Smooth muscle cell (in vitro differentiated cells): ENCODE data around the gene TFAP2D. TPM values are rescaled to one million over a fixed set of nuclear protein-coding genes. Genes with fewer than 3 reads are reported as not detected.

Experiments used
- DNase-seq: peaks from one replicate; lab custom pipeline; 2025; ENCODE audit not compliant: unreplicated experiment; lab: John Stamatoyannopoulos, UW
- H2AFZ ChIP-seq: fragments of 200-600 bp; sonication (generic); 2 replicates; pipeline ENCODE4 v1.6.0; 2016; ENCODE audit warnings: antibody characterized with exemption, low read depth, mild to moderate bottlenecking
- H3F3A ChIP-seq: fragments of 200-600 bp; sonication (generic); 2 replicates; pipeline ENCODE4 v1.6.0; 2017; ENCODE audit warnings: antibody characterized with exemption, low read depth
- H3K27ac ChIP-seq: fragments of 200-600 bp; sonication (generic); 2 replicates; pipeline ENCODE4 v1.5.1; 2016; ENCODE audit warnings: low read depth, mild to moderate bottlenecking
- H3K27me3 ChIP-seq: fragments of 200-600 bp; sonication (generic); 2 replicates; pipeline ENCODE4 v1.6.1; 2016; ENCODE audit warnings: low read depth, mild to moderate bottlenecking
- H3K36me3 ChIP-seq: fragments of 200-600 bp; sonication (generic); 2 replicates; pipeline ENCODE4 v1.5.1; 2016; ENCODE audit warnings: low read depth
- H3K4me1 ChIP-seq: fragments of 200-600 bp; sonication (generic); 2 replicates; pipeline ENCODE4 v1.5.1; 2016; ENCODE audit warnings: low read depth
- H3K4me2 ChIP-seq: fragments of 200-600 bp; sonication (generic); 2 replicates; pipeline ENCODE4 v1.6.0; 2016; ENCODE audit warnings: mild to moderate bottlenecking
- H3K4me3 ChIP-seq: fragments of 200-600 bp; sonication (generic); 2 replicates; pipeline ENCODE4 v1.5.1; 2016; ENCODE audit warnings: mild to moderate bottlenecking
- H3K79me2 ChIP-seq: fragments of 200-600 bp; sonication (generic); 2 replicates; pipeline ENCODE4 v1.6.0; 2016; ENCODE audit warnings: low read depth, mild to moderate bottlenecking
- H3K9ac ChIP-seq: fragments of 200-600 bp; sonication (generic); 2 replicates; pipeline ENCODE4 v1.6.0; 2016; ENCODE audit warnings: low read depth
- H3K9me3 ChIP-seq: fragments of 200-600 bp; sonication (generic); replicated peaks from 2 replicates; pipeline ENCODE4 v1.5.1; 2016; ENCODE audit warnings: low read depth
- H4K20me1 ChIP-seq: fragments of 200-600 bp; sonication (generic); 2 replicates; pipeline ENCODE4 v1.6.0; 2016; ENCODE audit warnings: low read depth
- CTCF ChIP-seq: fragments of 200-600 bp; sonication (generic); IDR thresholded peaks from 2 replicates; pipeline ENCODE4 v1.5.1; 2017; ENCODE audit warnings: borderline replicate concordance, mild to moderate bottlenecking, antibody characterized with exemption; ENCODE audit not compliant: insufficient read depth, poor library complexity, severe bottlenecking
- WGBS: methylation state at CpG from one replicate; pipeline ENCODE4 v1.1.7; 2016; ENCODE audit warnings: low lambda C conversion rate; 5-methylcytosine and 5-hydroxymethylcytosine counted together
- polyA plus RNA-seq: library from polyadenylated mRNA; unstranded; fragments of >200 nt; fragmentation: Nextera tagmentation; extraction: Ambion mirVana; gene quantifications from 2 replicates; pipeline ENCODE4 v1.2.1, GENCODE V29; 2016
- total RNA-seq: library from RNA; depleted of rRNA; stranded (reverse); fragments of >200 nt; gene quantifications from 2 replicates; pipeline ENCODE4 v1.2.3, GENCODE V29; 2014

Gene TFAP2D
- total and polyA plus RNA-seq, 2 experiments from 2014 or later, result not detected

- no peaks in the 10 kb centered on the region for H3K9me3 ChIP-seq
- no peak overlapping the region for H3K4me2 ChIP-seq
- peaks cover 5% of the 10 kb centered on the region for H3K4me1 ChIP-seq
- no peaks in the 10 kb centered on the region for H3K36me3 ChIP-seq
- 4% methylated on average over 27 of the region's 27 CpGs for WGBS
- H3K79me2 ChIP-seq, result no peaks in the 10 kb centered on the region
- H3K27me3 ChIP-seq, result peaks cover 98% of the 10 kb centered on the region
- H2AFZ ChIP-seq, result no peak overlapping the region
- TF ChIP-seq CTCF, result no peak
- no peaks in the 10 kb centered on the region for H4K20me1 ChIP-seq
- no peak overlapping the region for H3K9ac ChIP-seq
- DNase-seq, result no peak
- no peak overlapping the region for H3K4me3 ChIP-seq
- no peak overlapping the region for H3K27ac ChIP-seq
- no peaks in the 10 kb centered on the region for H3F3A ChIP-seq
Observed at GRCh38 chr6:50707652-50708300, 5.5 kb upstream of the TFAP2D start.

- TF ChIP-seq CTCF, result no peak
- no peak overlapping the region for H3K27ac ChIP-seq
- no peaks in the 10 kb centered on the region for H3F3A ChIP-seq
- no peak overlapping the region for H3K9ac ChIP-seq
- H3K27me3 ChIP-seq, result peaks cover 99% of the 10 kb centered on the region
- 22% methylated on average over 22 of the region's 22 CpGs for WGBS
- peaks cover 5% of the 10 kb centered on the region for H3K4me1 ChIP-seq
- no peak overlapping the region for H3K4me2 ChIP-seq
- no peaks in the 10 kb centered on the region for H3K9me3 ChIP-seq
- H3K4me3 ChIP-seq, result no peak overlapping the region
- H2AFZ ChIP-seq, result no peak overlapping the region
- no peak for DNase-seq
- no peaks in the 10 kb centered on the region for H4K20me1 ChIP-seq
- no peaks in the 10 kb centered on the region for H3K79me2 ChIP-seq
- H3K36me3 ChIP-seq, result no peaks in the 10 kb centered on the region
Observed at GRCh38 chr6:50708664-50709365, 4.5 kb upstream of the TFAP2D start.

GRCh38 chr6:50709366-50709734, 4.0 kb upstream of the TFAP2D start:
- no peak for DNase-seq
- Histone ChIP-seq H3K9ac (no peak overlapping the region), H3K27ac (no peak overlapping the region), H3K36me3 (no peaks in the 10 kb centered on the region), H3K4me3 (no peak overlapping the region), H4K20me1 (no peaks in the 10 kb centered on the region), H3F3A (no peaks in the 10 kb centered on the region), H2AFZ (no peak overlapping the region), H3K4me1 (peaks cover 5% of the 10 kb centered on the region), H3K4me2 (no peak overlapping the region), H3K9me3 (no peaks in the 10 kb centered on the region), H3K79me2 (no peaks in the 10 kb centered on the region), H3K27me3 (peaks cover 100% of the 10 kb centered on the region)
- WGBS, result 18% methylated on average over 6 of the region's 6 CpGs
- TF ChIP-seq CTCF, result no peak
